CD4-positive, alpha-beta T cell treated with Interferon alpha-2 for 1 hour (primary cell): ENCODE measurements around the gene PTPRN2.

Source experiments
- DNase-seq, 2 donors: peaks; one replicate each; pipeline ENCODE4 v3.0.0-alpha.2; 2020 to 2022

PTPRN2 gene

GRCh38 chr7:158141806-158142518, 445.7 kb downstream of the PTPRN2 start:
- no peak for DNase-seq

DNA sequence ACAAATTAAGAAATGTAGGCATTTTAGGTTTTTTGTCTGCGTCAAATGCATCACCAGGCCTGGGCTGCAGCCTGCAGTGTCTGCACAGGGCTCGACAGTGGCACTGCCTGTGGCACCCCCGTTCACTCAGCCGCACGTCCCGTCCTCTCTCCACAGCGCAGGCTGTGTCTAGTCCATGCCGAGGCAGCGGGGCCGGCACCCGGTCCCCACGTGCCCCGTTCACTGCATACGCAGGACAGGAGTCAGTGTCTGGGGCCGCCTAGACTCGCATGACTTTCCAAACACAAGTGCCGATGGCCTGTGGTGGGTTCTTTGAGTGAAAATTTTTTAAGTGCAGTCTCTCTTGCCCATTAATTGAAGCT, 446.4 kb downstream of the PTPRN2 start:
- DNase-seq = no peak

DNA sequence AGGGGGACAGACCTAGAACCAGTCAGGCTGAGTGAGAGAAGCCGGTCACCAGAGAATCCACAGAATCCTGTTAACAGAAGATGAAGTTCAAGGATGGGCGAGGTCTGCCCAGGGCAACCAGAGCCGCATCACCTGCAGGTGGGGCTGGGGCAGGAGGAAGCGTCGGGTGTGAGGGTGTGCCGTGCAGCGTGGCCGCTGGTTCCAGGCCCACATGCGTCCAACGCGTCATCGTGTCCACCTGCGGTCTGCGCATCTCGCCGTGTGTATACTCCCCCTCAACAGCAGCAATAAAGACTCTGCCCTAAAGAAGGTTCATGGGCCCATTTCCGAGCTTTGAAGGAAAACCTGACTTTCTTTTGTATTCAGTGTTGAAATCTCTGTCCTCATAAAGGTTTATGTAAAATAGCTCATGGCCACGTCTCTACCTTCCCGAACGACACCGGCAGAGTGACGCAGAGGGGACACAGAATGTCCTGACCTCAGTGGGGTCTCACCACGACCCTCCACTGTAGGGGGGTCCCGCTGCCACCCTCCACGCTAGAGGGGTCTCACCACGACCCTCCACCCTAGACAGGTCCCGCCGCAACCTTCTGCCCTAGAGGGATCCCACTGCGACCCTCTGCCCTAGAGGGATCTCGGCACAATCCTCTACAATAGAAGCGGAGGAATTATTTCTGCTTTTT, 446.9 kb downstream of the PTPRN2 start:
- DNase-seq = no peak

- DNase-seq = no peak
Measured at GRCh38 chr7:158139499-158139898, 448.1 kb downstream of the PTPRN2 start.

- DNase-seq = no peak
Measured at GRCh38 chr7:158138329-158138597, 449.4 kb downstream of the PTPRN2 start.

- DNase-seq = no peak
Measured at GRCh38 chr7:158137516-158138328, 449.9 kb downstream of the PTPRN2 start.

DNA sequence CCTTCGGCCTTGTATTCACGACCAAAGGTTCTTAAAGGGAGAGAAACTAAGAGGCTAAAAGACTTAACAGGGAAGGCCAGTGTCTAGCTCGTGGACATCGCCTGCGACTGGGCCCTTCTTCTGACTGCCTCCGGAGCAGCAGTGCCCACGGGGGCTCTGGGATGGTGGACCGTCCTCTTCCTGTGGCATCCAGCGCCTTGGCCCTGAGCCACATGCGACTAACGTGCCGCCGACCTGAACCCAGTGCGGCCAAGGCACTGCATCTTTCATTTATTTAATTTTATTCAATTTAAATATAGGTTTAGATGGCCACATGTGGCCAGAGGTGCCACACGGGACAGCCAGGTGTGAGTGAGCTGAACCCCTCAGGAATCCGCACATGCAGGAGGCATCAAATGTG, 451.7 kb downstream of the PTPRN2 start:
- no peak for DNase-seq

DNA sequence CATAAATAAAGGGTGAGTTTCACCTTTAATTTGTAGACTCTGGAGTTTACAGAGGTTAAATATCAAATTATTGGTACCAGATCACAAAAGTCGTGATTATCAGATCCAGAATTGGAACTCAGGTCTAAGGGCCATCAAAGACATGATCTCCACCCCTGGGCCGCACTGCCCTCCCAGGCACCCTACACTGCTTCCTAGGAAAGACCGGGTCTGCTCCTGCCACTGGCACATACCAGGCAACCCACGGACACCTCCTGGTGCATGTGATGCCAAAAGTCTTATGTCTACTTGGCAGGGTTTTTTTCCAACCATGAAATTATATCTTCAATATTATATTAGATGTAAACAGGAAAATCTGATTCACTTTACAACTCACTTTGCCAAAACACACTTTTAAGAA, 452.8 kb downstream of the PTPRN2 start:
- DNase-seq = no peak

DNA sequence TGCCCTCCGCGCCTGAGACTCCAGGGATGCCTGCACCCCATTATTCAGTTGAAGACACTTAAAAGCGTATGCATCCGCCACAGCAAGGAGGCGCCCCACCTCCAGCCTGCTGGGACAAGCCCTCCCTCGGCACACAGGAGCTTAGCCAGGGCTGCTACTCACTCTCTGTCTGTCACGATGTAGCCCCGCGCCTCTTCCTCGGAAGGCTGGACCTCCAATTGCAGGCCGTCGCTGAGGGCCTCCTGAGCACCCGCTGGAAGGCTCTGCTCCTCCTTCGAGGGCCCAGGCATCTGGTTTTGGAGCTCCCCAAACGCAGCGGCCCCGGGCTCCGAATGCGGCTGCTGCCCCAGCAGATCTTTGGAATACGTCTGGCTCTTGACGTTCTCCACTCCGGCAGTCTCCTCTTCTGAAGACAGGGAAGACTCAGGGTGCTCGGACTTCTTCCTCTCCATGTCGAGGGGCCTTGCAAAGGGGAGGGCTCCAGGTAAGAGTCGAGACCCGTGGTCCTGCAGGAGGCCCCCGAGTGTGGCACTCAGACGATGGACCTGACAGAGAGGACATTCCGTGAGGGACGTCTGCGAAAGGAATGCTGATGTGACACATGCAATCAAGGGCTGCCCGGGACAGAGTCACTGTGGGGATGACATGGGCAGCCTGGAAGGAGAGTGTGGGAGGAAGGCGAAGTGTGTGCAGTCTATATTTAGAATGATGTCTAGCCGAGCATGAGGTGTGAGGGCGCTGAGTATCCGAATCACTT, 453.9 kb downstream of the PTPRN2 start:
- DNase-seq = no peak

DNA sequence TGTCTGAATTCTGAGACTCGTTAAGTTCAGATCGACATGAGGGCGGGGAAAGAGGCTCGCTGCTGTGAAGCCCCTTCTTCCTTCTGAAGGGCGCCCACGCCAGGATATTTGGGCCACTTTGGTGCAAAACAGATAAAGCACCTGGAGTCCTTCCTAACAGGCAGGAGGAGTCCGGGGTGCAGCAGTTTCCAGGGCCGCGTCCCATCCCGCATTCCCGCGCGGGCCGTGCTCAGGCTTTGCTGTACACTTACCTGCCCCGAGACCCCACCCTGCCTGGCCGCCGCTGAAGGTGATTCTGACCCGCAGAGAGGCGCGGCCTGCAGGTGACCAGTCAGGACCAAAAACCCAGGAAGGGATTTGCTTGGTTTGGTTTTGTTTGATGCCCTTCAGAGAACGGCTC, 454.6 kb downstream of the PTPRN2 start:
- no peak for DNase-seq

- no peak for DNase-seq
Measured at GRCh38 chr7:158130023-158130409, 457.6 kb downstream of the PTPRN2 start.

DNA sequence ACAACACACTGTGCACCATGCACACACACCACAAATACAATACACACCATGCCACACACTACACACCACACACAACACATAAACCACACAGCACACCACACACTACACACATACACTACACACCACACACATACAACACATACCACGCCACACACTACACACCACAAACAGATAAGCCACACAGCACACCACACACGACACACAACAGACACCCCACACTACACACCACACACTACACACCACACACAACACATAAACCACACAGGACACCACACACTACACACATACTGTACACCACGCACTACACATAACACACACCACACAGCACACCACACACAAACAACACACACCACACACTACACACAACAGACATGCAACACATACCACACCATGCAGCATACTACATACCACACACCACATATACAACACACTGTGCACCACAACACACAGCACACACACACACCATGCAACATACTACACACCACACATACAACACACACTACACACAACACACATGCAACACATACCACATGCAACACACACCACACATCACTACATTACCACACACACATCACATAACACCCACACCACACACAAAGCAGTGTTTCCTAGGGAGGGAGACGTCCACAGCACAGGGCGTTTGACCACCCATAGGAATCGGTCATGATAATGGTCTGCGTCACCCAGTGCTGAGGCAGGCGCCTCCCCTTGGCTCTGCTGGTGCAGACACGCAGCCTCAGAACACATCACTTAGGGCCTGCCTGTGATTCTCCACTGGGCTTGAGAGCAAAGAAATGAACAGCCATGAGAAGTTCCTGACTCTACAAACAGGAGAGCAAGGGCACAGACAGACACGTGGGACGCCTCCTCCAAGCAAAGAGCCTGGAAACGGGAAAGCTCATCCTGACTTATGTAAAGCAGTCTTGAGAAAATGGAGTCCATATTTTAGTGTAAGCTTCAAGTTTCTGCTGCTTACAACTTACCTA, 458.3 kb downstream of the PTPRN2 start:
- DNase-seq = no peak

DNA sequence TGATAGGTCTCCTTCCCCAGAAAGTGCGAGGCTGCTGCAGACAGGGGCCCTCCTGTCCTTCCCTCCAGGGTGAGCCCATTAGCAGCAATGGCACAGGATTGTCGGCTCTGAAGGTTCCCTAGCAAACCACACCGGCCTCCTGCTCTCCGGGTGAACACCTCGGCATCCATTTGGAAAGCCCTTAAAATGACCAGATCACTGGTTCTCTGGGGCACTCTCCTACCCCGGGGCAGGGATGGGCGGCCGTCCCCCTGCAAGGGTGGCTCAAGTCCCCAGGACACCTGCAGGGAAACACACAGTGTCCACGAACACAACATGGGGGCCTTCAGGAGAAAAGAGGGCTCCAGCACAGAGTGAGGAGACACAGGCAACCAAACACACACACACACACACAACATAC, 459.1 kb downstream of the PTPRN2 start:
- no peak for DNase-seq

GRCh38 chr7:158127241-158127640, 460.4 kb downstream of the PTPRN2 start:
- DNase-seq = no peak

GRCh38 chr7:158126661-158127060, 461.0 kb downstream of the PTPRN2 start:
- DNase-seq = no peak

DNA sequence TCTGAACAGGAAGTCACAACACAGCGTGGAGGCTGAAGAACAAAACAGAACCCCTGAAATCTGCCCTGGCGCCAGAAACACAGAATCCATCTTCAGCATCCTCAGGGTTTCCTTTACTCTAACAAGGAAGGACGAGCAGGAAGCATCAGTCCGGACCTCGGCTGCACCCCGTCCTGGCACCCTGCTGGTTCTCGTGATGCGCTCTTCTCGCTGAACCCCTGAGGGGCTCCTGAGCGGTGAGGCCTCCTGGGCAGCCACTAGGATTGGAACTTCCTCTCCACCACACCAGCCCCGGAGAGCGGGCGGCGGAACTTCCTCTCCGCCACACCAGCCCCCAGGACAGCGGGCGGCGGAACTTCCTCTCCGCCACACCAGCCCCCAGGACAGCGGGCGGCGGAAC, 461.9 kb downstream of the PTPRN2 start:
- no peak for DNase-seq

- no peak for DNase-seq
Measured at GRCh38 chr7:158125091-158125490, 462.5 kb downstream of the PTPRN2 start.

- no peak for DNase-seq
Measured at GRCh38 chr7:158124671-158125079, 462.9 kb downstream of the PTPRN2 start.

DNA sequence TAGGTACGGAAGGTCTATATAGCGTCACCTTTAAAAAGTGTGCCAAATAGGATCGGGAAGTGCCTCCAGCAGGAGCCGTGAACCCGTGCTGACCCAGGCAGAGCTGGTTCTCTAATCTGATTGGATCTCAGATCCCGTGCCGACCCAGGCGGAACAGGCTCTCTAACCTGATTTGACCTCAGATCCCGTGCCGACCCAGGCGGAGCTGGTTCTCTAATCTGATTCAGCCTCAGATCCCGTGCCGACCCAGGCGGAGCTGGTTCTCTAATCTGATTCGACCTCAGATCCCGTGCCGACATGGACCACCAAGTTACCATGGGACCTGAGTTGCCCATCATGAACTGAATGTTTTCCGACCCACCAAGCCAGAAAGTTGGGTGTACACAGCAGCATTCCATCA, 463.9 kb downstream of the PTPRN2 start:
- no peak for DNase-seq

- no peak for DNase-seq
Measured at GRCh38 chr7:158123214-158123613, 464.4 kb downstream of the PTPRN2 start.

DNA sequence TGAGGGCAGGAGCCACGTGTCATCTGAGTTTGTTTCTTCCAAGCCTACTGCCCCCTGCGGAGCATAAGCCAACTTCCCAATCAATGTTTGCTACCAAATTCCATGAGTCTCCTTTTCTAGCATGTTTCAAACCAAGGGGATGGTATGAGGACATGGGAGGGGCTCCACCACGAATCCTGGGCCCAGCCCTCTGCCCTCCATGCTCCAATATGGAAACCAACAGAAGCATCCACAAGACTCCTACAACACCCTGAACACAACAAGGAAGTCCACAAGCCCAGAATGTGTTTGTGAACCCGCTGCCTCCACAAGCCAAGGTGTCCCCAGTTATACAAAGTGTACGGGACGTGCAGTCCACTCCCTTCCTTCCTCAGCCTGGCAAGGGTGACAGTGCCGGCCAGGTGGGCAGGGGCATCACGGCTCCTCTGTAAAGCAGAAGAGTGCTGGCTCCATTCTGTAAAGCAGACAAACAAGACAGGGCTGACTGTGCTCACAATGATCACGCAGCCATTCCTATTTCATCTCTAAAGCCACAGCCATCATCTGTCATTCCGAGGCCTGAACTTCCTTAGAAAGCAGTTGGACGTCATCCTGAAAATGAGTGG, 466.1 kb downstream of the PTPRN2 start:
- no peak for DNase-seq

DNA sequence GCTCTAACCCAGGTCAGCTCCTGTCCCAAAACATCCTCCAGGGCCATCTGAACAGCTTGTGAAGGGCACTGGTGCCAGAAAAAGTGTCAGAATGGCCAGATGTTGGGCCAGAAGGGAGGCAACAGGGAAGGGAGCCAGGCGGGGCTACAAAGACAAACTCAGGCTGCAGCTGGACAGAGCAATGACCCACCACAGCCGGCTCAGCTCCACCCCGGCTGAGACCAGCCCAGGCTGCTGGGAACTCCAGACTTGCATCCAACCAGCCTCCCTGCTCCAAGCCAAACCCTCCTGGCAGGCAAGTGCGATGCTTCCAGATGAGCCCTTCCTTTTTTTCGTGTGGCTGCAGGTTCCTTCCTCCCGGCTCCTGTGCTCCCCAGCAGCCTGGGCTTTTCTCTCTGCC, 466.9 kb downstream of the PTPRN2 start:
- DNase-seq = no peak
